Measurements from ENCODE around the gene TMEM151B. TPM values are rescaled to one million over a fixed set of nuclear protein-coding genes. Genes with fewer than 3 reads are reported as not detected.

Gene TMEM151B
- total and polyA plus RNA-seq, 2 of the 13 experiments (the other 11 are each of a cell fraction or from before 2014, with no cell fraction given), result not detected

GRCh38 chr6:44263354-44264100 lies 6.7 kb upstream of the TMEM151B start (continued):
- no peak for TF ChIP-seq ZNF451 (CRISPR knock-in tag; IDR thresholded peaks at IDR 0.05)
- no peak for TF ChIP-seq EP300 (IDR thresholded peaks at IDR 0.05; ENCODE audit: low read depth in 2 of 2, low read length in 2 of 2)
- 0 out of 2 replicates have a peak, but pooled peaks have one; percentile 29 for TF ChIP-seq EP300 (CRISPR knock-in tag; IDR thresholded peaks at IDR 0.05; ENCODE audit: borderline replicate concordance)
- TF ChIP-seq ZNF615 (CRISPR knock-in tag; IDR thresholded peaks at IDR 0.05; ENCODE audit: borderline replicate concordance), result no peak
- TF ChIP-seq YEATS2 (CRISPR knock-in tag; IDR thresholded peaks at IDR 0.05; ENCODE audit: borderline replicate concordance), result no peak
- peak; percentile 59; the same call in 1 of the 2 replicates for TF ChIP-seq TBX2 (CRISPR knock-in tag; IDR thresholded peaks at IDR 0.05; ENCODE audit: borderline replicate concordance)
- no peak for TF ChIP-seq PHB2 (IDR thresholded peaks at IDR 0.05; ENCODE audit: partially characterized antibody)
- TF ChIP-seq GABPA (IDR thresholded peaks at IDR 0.05; ENCODE audit: low read depth, low read length), result no peak
- TF ChIP-seq GABPA (CRISPR knock-in tag; IDR thresholded peaks at IDR 0.05; ENCODE audit: low read depth), result peak; percentile 57
- TF ChIP-seq DR1 (CRISPR knock-in tag; IDR thresholded peaks at IDR 0.05), result no peak
- TF ChIP-seq, protein P1, sequence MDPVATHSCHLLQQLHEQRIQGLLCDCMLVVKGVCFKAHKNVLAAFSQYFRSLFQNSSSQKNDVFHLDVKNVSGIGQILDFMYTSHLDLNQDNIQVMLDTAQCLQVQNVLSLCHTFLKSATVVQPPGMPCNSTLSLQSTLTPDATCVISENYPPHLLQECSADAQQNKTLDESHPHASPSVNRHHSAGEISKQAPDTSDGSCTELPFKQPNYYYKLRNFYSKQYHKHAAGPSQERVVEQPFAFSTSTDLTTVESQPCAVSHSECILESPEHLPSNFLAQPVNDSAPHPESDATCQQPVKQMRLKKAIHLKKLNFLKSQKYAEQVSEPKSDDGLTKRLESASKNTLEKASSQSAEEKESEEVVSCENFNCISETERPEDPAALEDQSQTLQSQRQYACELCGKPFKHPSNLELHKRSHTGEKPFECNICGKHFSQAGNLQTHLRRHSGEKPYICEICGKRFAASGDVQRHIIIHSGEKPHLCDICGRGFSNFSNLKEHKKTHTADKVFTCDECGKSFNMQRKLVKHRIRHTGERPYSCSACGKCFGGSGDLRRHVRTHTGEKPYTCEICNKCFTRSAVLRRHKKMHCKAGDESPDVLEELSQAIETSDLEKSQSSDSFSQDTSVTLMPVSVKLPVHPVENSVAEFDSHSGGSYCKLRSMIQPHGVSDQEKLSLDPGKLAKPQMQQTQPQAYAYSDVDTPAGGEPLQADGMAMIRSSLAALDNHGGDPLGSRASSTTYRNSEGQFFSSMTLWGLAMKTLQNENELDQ (CRISPR knock-in tag; IDR thresholded peaks at IDR 0.05; ENCODE audit: borderline replicate concordance), result no peak
- TF ChIP-seq ZNF207 (IDR thresholded peaks at IDR 0.05; ENCODE audit: borderline replicate concordance), result no peak
- TF ChIP-seq ZNF12 (CRISPR knock-in tag; IDR thresholded peaks at IDR 0.05), result no peak
- no peak for TF ChIP-seq CENPT (CRISPR knock-in tag; IDR thresholded peaks at IDR 0.05; ENCODE audit: low read depth)
- peak; percentile 10; the same call in 1 of the 2 replicates for TF ChIP-seq SALL1 (CRISPR knock-in tag; IDR thresholded peaks at IDR 0.05)
- no peak for TF ChIP-seq CCAR2 (optimal IDR thresholded peaks at IDR 0.05; ENCODE audit: low read depth, low read length)
- TF ChIP-seq, protein P2, sequence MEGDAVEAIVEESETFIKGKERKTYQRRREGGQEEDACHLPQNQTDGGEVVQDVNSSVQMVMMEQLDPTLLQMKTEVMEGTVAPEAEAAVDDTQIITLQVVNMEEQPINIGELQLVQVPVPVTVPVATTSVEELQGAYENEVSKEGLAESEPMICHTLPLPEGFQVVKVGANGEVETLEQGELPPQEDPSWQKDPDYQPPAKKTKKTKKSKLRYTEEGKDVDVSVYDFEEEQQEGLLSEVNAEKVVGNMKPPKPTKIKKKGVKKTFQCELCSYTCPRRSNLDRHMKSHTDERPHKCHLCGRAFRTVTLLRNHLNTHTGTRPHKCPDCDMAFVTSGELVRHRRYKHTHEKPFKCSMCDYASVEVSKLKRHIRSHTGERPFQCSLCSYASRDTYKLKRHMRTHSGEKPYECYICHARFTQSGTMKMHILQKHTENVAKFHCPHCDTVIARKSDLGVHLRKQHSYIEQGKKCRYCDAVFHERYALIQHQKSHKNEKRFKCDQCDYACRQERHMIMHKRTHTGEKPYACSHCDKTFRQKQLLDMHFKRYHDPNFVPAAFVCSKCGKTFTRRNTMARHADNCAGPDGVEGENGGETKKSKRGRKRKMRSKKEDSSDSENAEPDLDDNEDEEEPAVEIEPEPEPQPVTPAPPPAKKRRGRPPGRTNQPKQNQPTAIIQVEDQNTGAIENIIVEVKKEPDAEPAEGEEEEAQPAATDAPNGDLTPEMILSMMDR (CRISPR knock-in tag; IDR thresholded peaks at IDR 0.05), result no peak
- TF ChIP-seq, protein P3, sequence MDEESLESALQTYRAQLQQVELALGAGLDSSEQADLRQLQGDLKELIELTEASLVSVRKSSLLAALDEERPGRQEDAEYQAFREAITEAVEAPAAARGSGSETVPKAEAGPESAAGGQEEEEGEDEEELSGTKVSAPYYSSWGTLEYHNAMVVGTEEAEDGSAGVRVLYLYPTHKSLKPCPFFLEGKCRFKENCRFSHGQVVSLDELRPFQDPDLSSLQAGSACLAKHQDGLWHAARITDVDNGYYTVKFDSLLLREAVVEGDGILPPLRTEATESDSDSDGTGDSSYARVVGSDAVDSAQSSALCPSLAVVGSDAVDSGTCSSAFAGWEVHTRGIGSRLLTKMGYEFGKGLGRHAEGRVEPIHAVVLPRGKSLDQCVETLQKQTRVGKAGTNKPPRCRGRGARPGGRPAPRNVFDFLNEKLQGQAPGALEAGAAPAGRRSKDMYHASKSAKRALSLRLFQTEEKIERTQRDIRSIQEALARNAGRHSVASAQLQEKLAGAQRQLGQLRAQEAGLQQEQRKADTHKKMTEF (CRISPR knock-in tag; IDR thresholded peaks at IDR 0.05), result no peak
- TF ChIP-seq YY1 (IDR thresholded peaks at IDR 0.05; ENCODE audit: insufficient read depth, insufficient replicate concordance, low read depth, low read length), result peak; percentile 7
- TF ChIP-seq MTA3 (CRISPR knock-in tag; IDR thresholded peaks at IDR 0.05), result no peak
- TF ChIP-seq, protein P4, sequence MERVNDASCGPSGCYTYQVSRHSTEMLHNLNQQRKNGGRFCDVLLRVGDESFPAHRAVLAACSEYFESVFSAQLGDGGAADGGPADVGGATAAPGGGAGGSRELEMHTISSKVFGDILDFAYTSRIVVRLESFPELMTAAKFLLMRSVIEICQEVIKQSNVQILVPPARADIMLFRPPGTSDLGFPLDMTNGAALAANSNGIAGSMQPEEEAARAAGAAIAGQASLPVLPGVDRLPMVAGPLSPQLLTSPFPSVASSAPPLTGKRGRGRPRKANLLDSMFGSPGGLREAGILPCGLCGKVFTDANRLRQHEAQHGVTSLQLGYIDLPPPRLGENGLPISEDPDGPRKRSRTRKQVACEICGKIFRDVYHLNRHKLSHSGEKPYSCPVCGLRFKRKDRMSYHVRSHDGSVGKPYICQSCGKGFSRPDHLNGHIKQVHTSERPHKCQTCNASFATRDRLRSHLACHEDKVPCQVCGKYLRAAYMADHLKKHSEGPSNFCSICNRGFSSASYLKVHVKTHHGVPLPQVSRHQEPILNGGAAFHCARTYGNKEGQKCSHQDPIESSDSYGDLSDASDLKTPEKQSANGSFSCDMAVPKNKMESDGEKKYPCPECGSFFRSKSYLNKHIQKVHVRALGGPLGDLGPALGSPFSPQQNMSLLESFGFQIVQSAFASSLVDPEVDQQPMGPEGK (CRISPR knock-in tag; IDR thresholded peaks at IDR 0.05), result peak; percentile 59
- TF ChIP-seq YEATS4 (CRISPR knock-in tag; IDR thresholded peaks at IDR 0.05; ENCODE audit: borderline replicate concordance), result 0 out of 2 replicates have a peak, but pooled peaks have one; percentile 37

Measured in HepG2 (cell line).